Bronchus fibroblast of lung (primary cell): Measurements from ENCODE around the gene B3GNT4. TPM values are rescaled to one million over a fixed set of nuclear protein-coding genes. Genes with fewer than 3 reads are reported as not detected.

Experiments
- total RNA-seq: library from RNA; depleted of rRNA; stranded (reverse); fragments of >200 nt; gene quantifications from 2 replicates; pipeline ENCODE4 v1.2.3, GENCODE V29; 2015

Gene B3GNT4
- 0.34 and 0.59 TPM in 2 replicates for total RNA-seq

DNA sequence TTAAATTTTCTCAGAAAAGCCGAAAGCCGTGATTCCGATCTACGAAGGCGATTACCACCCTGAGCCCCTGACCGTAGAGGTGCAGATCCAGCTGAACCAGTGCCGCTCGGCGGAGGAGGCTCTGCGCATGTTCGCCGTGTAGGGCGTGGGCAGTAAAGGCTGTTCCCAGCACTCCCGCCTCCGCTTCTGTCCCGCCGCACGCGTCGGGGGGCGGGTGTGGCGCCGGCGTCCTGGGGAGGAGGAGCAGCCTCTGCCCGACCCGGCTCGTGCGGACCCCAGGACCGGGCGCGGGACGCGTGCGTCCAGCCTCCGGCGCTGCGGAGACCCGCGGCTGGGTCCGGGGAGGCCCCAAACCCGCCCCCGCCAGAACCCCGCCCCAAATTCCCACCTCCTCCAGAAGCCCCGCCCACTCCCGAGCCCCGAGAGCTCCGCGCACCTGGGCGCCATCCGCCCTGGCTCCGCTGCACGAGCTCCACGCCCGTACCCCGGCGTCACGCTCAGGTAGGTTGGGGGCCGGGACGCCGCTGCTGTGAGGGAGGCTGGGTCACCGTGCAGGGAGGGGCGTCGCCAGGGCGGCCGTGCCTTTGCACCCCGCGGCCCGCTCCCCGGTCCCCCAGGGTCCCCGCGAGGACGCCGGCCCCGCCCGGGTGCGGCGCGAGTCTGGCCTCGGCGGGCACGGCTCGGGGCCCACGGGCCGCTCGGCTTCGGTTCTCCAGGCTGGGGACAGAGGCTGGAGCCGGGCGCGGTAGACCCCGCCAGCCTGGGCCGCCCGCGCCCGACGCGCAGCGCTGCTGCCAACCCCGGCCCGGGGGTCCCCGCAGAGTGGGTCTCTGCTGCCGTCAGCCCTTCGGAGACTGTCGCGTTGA is at the start of gene B3GNT4:
B3GNT4 (plus strand) TSS at position 409 of the 866 bp plus-strand sequence. CDS start 910 bp downstream, outside the sequence.

DNA sequence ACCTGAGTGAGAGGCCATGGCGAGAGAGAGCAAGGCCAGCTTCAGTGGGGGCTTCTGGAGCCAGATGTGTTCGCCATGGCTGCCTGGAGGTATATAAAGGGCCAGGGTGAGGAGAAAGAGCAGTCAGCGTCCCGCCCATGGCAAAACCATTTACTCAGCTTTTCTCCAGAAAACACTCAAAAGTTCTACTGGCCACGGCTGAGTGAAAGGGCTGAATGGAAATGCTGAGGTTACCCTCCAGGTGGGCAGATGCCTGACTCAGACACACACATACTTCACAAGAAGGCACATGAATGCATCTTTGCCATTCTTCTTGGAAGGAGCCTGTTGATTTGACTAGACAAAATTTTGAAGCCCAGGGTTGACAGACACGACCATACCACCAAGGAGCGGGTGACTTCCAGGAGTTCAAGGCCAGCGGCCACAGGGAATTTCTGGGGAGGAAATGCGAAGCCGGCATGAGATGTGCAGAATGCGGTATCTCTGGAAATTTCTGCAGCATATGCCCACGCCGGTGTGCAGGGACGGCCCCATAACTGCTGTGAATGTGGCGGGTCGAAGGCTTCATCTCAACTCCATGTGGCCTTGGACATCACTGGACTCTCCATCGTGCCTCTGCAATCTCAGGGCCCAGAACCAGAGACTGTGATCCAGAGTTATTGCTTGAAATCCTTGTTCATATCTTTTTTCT is 29.2 kb upstream of the B3GNT4 start, which contains the start of gene IL31:
IL31 (minus strand) TSS at position 67 of the 691 bp plus-strand sequence; CDS start at position 18, 49 bp downstream.

DNA sequence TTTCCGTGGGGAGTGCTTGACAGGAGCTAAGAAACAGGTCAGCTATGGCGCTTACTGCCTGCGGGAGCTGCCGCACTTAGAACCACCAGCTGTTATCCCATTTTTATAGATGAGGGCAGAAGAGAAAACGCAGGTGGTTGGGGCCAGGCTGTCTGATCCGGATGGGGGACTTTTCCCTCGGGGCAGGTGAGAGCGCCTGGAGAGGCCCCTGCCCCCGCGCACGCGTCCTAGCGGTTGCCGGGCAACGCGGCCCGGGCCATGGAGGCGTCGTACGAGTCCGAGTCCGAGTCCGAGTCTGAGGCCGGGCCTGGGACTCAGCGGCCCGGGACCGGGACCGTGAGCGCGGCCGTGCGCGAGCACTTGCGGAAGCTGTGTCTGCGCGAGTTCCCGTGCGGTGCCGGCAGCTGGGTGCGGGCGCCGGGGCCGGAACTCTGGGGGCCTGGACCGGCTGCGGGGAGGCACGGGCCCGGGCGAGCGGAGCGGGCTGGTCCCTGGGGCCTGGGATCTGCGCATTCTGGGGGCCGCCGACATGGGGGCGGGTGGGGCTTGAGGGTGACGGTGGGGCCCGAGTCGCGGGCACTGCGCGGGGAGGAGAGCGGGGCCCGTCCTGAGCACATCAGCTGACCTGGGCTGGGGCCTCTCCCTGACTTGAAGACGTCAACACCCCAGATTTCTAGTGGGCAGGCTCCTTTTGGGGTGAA is 20.5 kb upstream of the B3GNT4 start, which contains the start of gene LRRC43:
LRRC43 (plus strand) TSS at position 237 of the 701 bp plus-strand sequence; CDS start at position 259, 22 bp downstream.

DNA sequence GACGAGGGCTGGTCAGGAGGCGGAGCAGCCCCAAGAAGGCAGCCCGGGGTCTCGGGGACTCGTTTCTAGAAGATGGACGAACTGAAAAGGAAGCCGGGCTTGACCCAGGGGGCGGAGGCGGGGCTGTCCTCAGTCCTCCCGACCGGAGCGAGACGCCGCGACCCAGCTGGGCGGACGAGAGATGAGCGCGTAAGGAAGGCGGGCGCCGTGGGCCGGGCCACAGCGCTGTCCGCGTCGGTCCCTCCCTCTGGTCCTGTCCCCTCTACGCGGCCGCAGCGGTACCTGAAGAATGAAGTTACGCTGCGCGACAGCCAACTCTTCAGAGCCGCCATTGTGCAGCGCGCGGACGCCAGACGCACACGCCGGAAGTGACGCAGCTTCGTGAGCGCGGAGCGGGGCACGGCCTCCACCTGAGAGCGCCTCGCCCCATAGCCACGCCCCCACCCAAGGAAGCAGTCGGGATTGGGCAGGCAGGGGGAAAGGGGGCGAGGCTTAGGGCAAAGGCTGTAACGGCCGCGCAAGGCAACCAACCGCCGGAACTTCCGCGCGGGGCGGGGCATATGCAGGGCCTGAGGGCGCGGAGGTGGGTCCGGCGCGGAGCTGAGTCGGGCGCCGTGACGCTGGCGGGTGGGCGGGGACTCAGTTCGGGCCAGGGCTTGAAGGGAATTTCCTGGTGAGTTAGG is 22.3 kb downstream of the B3GNT4 start, which contains the start of gene DIABLO:
DIABLO (minus strand) TSS at position 370 of the 683 bp plus-strand sequence; CDS start at position 332, 38 bp downstream.

Other genes starting within 250 kb of the B3GNT4 start
- 3.4 and 6.1 TPM in 2 replicates for gene BCL7A, start 181.8 kb upstream of the B3GNT4 start, total RNA-seq
- 7.0 and 7.7 TPM in 2 replicates for gene MLXIP, start 125.0 kb upstream of the B3GNT4 start, total RNA-seq
- gene IL31, start 29.5 kb upstream of the B3GNT4 start, total RNA-seq: not detected in 2 replicates
- gene LRRC43, start 20.6 kb upstream of the B3GNT4 start, total RNA-seq: 1.3 and 1.5 TPM in 2 replicates
- gene DIABLO, start 22.3 kb downstream of the B3GNT4 start, total RNA-seq: 53.8 and 60.1 TPM in 2 replicates
- 15.3 and 15.5 TPM in 2 replicates for gene VPS33A, start 62.8 kb downstream of the B3GNT4 start, total RNA-seq
- 24.7 and 29.4 TPM in 2 replicates for gene CLIP1, start 219.0 kb downstream of the B3GNT4 start, total RNA-seq